Left lung (tissue), 10 donors: ENCODE data around the gene PLTP. TPM values are rescaled to one million over a fixed set of nuclear protein-coding genes. Genes with fewer than 3 reads are reported as not detected.
A peak's percentile ranks its signal among the peaks of the same experiment; 100 is the strongest.

Experiments
- ATAC-seq: fragments of 200-7000 bp; cut with Tn5 transposase; one replicate; pipeline ENCODE4 v1.9.1; 2020; ENCODE audit warnings: moderate library complexity
- DNase-seq, 4 donors: peaks; one replicate each; pipeline ENCODE4 v3.0.0-alpha.2; 2013 to 2020
- H3K27ac ChIP-seq, 2 donors: fragments of 200-600 bp; sonication (generic) in 1 of 2; one replicate each; pipeline versions ENCODE4 v1.5.0 to v1.8.0; 2020 to 2021
- H3K27me3 ChIP-seq, 2 donors: fragments of 200-600 bp; sonication (generic) in 1 of 2; one replicate each; pipeline versions ENCODE4 v1.5.0 to v1.8.0; 2020 to 2021
- H3K36me3 ChIP-seq, 2 donors: fragments of 200-600 bp; sonication (generic) in 1 of 2; one replicate each; pipeline versions ENCODE4 v1.5.0 to v1.8.0; 2020 to 2021
- H3K4me1 ChIP-seq, 2 donors: fragments of 200-600 bp; one replicate each; pipeline ENCODE4 v1.8.0; 2021
- H3K4me3 ChIP-seq, 2 donors: fragments of 200-600 bp; sonication (generic) in 1 of 2; one replicate each; pipeline versions ENCODE4 v1.5.0 to v1.8.0; 2020 to 2021; ENCODE audit warnings: mild to moderate bottlenecking in 1 of 2
- H3K9me3 ChIP-seq, 2 donors: fragments of 200-600 bp; sonication (generic) in 1 of 2; one replicate each; pipeline versions ENCODE4 v1.5.0 to v1.8.0; 2020 to 2021
- intact Hi-C, 2 donors: fragments of 100-400 bp; cut with DNase I; formaldehyde crosslinking; loops; one replicate each; pipeline versions ENCODE4 v1.11.2 to v1.14.2; 2022
- polyA plus RNA-seq, 6 donors: library from polyadenylated mRNA; unstranded; fragments of 120-200 nt; gene quantifications; one replicate each; pipeline ENCODE4 v1.2.1, GENCODE V29; 2013; ENCODE audit not compliant: insufficient read length in 6 of 6
- total RNA-seq, 2 donors: library from RNA; stranded (reverse); fragmentation: NEBNext Ultra II Directional; extraction: Animal tissue kit (Norgen Biotek cat#: 25700); gene quantifications; one replicate each; pipeline ENCODE4 v1.2.1, GENCODE V29; 2021
- TF ChIP-seq, protein P1 (sequence below), 2 donors: fragments of 200-600 bp; sonication (generic) in 1 of 2; IDR thresholded peaks; one replicate each; pipeline versions ENCODE4 v1.5.0 to v1.8.0; 2021; ENCODE audit warnings: antibody characterized with exemption in 2 of 2
- donor health status: DM: no; HTN: yes; CAD: no.
- donor health status: DM: no; HTN: no; CAD: no.

The PLTP gene
- total and polyA plus RNA-seq, 8 donors: 42.6 to 172 (median 58.2) TPM

GRCh38 chr20:45909336-45909808 lies 2.6 kb downstream of the PLTP start:
- no peaks in the 10 kb centered on the region for H3K9me3 ChIP-seq
- peaks cover 6 to 47% of the 10 kb centered on the region in 2 donors for H3K4me1 ChIP-seq
- H3K4me3 ChIP-seq: peak overlapping the region in 1 of 2 donors; percentile 50
- intact Hi-C loops: no loop called here
- H3K27ac ChIP-seq: peak overlapping the region in 1 of 2 donors; percentile 51
- DNase-seq (peak in 1 of 4 donors; percentile 61), ATAC-seq (no peak)
- TF ChIP-seq, protein P1, sequence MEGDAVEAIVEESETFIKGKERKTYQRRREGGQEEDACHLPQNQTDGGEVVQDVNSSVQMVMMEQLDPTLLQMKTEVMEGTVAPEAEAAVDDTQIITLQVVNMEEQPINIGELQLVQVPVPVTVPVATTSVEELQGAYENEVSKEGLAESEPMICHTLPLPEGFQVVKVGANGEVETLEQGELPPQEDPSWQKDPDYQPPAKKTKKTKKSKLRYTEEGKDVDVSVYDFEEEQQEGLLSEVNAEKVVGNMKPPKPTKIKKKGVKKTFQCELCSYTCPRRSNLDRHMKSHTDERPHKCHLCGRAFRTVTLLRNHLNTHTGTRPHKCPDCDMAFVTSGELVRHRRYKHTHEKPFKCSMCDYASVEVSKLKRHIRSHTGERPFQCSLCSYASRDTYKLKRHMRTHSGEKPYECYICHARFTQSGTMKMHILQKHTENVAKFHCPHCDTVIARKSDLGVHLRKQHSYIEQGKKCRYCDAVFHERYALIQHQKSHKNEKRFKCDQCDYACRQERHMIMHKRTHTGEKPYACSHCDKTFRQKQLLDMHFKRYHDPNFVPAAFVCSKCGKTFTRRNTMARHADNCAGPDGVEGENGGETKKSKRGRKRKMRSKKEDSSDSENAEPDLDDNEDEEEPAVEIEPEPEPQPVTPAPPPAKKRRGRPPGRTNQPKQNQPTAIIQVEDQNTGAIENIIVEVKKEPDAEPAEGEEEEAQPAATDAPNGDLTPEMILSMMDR (IDR thresholded peaks at IDR 0.05): no peak
- H3K36me3 ChIP-seq: peaks cover 0 to 8% of the 10 kb centered on the region in 2 donors
- peaks cover 0 to 26% of the 10 kb centered on the region in 2 donors for H3K27me3 ChIP-seq

DNA sequence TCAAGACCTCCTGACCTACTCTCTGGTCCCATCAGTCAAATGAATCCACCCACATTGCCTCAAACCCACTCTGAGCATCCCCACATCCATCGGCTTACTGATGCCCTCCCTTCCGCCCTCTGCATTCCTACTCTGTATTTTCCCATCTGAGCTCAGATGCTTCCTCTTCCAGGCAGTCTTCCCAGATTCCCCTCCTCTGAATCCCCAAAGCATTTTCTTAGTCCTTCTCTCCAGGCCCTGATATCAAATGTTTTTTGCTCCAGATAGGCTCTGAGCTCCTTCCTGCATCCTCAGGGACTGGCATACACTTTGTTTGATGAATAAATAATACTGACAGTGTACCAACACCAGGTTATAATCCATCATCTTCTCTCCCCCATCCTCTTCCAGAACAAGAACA lies 3.9 kb downstream of the PLTP start:
- intact Hi-C loops: no loop called here

DNA sequence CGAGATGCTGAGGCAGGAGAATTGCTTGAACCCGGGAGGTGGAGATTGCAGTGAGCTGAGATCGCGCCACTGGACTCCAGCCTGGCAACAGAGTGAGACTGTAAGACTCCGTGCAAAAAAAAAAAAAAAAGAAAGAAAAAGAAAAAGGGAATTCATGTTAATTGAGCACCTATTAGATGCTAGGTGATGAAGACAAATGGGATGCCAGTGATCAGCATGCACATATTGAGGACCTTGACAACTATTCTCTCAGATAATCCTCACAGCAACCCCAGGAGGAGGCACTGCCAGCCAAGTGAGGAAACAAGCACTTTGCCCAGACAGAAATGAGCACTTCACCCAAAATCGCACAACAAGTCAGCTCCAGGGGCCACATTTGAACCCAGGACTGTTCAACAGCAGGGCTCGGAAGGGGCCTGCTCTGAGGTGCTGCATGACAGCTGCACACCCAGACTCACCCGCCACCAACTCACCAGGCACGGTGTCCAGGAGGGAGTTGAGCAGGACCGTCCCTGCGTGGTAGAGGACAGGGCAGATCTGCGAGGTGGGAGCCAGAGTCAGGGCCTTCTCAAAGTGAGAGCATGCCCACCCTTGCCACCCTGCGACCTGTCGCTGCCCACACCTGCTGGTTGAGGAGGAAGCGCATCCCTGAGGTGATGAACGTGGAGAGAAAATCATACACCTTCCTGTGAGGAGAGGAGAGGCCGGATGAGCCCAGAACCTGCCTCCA lies 4.6 kb downstream of the PLTP start:
- DNase-seq: peak in 1 of 4 donors; percentile 70
- Histone ChIP-seq H3K27me3 (peaks cover 0 to 10% of the 10 kb centered on the region in 2 donors), H3K27ac (no peak overlapping the region), H3K9me3 (no peaks in the 10 kb centered on the region), H3K4me3 (no peak overlapping the region), H3K4me1 (peaks cover 2 to 27% of the 10 kb centered on the region in 2 donors), H3K36me3 (peaks cover 0 to 10% of the 10 kb centered on the region in 2 donors)
- no peak for ATAC-seq
- TF ChIP-seq, protein P1 (IDR thresholded peaks at IDR 0.05): no peak
- intact Hi-C loops: no loop called here

More for the DNA sequence above, 3.9 kb downstream of the PLTP start:
- peaks cover 6 to 34% of the 10 kb centered on the region in 2 donors for H3K4me1 ChIP-seq
- H3K27me3 ChIP-seq: peaks cover 0 to 17% of the 10 kb centered on the region in 2 donors
- H3K4me3 ChIP-seq: no peak overlapping the region
- DNase-seq: no peak
- ATAC-seq: no peak
- no peak overlapping the region for H3K27ac ChIP-seq
- H3K9me3 ChIP-seq: no peaks in the 10 kb centered on the region
- H3K36me3 ChIP-seq: peaks cover 0 to 8% of the 10 kb centered on the region in 2 donors
- TF ChIP-seq, protein P1 (IDR thresholded peaks at IDR 0.05): no peak

GRCh38 chr20:45905505-45906079 lies 6.4 kb downstream of the PLTP start:
- Histone ChIP-seq H3K27ac (no peak overlapping the region), H3K9me3 (no peaks in the 10 kb centered on the region), H3K4me3 (no peak overlapping the region), H3K36me3 (peaks cover 0 to 27% of the 10 kb centered on the region in 2 donors), H3K4me1 (peaks cover 0 to 12% of the 10 kb centered on the region in 2 donors), H3K27me3 (no peaks in the 10 kb centered on the region)
- ATAC-seq: no peak
- peak in 1 of 4 donors; percentile 11 for DNase-seq
- intact Hi-C loops: no loop called here
- TF ChIP-seq, protein P1 (IDR thresholded peaks at IDR 0.05): no peak
